ENCODE measurements around the gene PTGER2.
A peak's percentile ranks its signal among the peaks of the same experiment; 100 is the strongest.

Gene PTGER2

GRCh38 chr14:52283099-52283498 lies 31.0 kb upstream of the PTGER2 start:
- H3K4me3 ChIP-seq (ENCODE audit: low read depth, low read length): no peak overlapping the region
- no peak for TF ChIP-seq CTCF (IDR thresholded peaks at IDR 0.05; ENCODE audit: borderline replicate concordance, insufficient read depth, low read depth, low read length)

DNA sequence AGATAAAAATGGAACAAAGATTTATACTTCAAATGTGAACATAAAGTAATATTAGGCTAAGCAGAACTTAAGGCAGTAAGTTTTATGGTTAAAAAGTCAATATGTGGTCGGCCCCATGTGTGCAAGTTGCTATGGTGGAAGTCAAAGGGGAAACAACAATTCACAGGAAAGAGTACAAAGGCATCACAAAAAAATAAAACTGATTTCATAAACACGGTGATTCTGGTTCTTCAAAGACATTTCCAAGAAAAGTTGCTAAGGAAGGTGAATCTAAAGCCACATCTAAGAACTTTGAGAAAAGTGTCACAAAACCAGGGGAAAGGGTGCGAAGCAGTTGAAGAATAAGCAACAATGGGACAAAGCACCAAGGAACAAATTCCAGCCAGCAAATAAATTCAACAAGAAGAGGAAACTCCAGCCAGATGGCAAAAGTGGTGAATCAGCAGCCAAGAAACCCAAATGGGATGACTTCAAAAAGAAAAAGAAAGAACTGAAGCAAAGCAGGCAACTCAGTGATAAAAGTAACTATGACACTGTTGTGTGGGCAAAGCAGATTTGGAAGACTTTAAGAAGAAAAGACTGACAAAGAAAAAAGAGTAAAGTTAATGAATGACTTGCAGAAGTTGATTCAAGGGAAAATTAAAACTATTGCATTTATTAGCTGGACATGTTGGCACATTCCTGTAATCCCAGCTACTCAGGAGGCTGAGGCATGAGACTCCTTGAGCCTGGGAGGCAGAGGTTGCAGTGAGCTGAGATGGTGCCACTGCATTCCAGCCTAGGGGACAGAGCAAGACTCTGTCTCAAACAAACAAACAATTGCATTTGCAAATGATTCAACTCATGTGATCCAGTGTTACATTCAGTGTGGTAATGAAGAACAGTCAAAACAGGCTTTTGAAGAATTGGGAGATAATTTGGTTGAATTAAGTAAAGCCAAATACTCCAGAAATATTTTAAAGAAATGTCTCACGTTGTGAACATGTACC lies 27.2 kb upstream of the PTGER2 start:
- no peak for TF ChIP-seq CTCF (IDR thresholded peaks at IDR 0.05; ENCODE audit: borderline replicate concordance, insufficient read depth, low read depth, low read length)
- H3K4me3 ChIP-seq (ENCODE audit: low read depth, low read length): no peak overlapping the region

DNA sequence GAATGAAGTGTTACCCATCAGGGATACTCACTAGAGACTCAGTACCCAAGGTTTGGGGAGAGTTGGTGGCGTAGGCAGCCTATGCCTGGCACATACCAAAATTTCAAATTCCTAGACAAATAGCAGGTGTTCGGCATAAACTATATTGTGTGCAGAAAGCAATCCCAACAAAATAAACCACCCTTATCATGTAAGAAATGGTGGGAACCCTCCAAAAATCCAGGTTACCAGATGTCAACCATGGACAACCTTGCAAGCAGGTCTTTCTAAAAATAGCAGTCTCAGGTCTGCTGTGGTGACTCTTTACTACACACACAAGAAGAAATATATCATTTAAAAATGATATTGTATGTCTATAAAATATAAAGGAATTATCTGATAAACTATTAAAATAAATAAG lies 17.7 kb upstream of the PTGER2 start:
- H3K4me3 ChIP-seq (ENCODE audit: low read depth, low read length): no peak overlapping the region
- TF ChIP-seq CTCF (IDR thresholded peaks at IDR 0.05; ENCODE audit: borderline replicate concordance, insufficient read depth, low read depth, low read length): no peak

GRCh38 chr14:52298795-52299194 lies 15.3 kb upstream of the PTGER2 start:
- H3K4me3 ChIP-seq (ENCODE audit: low read depth, low read length): no peak overlapping the region
- TF ChIP-seq CTCF (IDR thresholded peaks at IDR 0.05; ENCODE audit: borderline replicate concordance, insufficient read depth, low read depth, low read length): no peak

DNA sequence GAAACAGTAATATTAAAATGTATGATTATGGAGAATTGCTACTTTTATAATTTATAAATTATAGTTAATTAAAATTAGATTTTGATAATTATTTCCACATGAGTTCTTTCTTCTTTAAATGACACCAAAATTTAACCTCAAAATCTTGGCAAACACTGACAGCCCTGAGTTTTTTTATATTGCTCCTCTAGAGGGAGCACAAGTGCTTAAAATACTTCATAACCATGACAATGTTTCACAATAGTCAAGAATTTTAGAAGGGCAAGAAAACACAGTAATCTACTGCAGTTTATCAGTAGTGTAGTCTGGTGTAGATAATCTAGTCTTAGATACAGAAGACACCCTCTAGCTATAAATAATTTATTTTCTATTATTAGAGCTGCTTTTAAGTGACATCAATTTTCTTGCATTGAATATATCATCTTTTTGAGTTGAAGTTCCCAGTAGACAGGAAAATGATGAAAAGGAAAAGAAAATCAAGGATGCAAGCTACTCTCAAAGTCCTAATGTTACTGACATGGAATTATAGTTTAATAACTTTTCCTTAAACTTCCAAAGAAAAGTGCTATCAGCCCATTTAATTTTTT lies 14.3 kb upstream of the PTGER2 start:
- TF ChIP-seq CTCF (IDR thresholded peaks at IDR 0.05; ENCODE audit: borderline replicate concordance, insufficient read depth, low read depth, low read length): peak; percentile 18; the same call in 1 of the 2 replicates
- no peak overlapping the region for H3K4me3 ChIP-seq (ENCODE audit: low read depth, low read length)

DNA sequence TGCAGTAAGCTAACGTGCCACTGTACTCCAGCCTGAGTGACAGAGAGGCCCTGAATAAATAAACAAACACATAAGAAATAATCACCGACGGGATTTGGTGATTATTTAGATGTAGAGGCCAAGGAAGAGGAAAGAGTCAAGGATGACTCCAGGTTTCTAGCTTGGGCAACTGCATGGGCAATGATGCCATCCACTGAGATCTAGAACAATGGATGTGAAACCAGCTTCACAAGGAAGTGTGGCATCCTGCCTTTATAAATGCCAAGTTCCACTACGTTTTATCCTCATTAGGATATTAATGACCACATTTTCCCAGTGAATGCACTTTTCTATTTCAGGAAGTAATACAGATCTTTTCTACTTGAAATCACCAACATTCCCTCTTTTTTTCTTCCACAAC lies 10.9 kb upstream of the PTGER2 start:
- H3K4me3 ChIP-seq (ENCODE audit: low read depth, low read length): no peak overlapping the region
- TF ChIP-seq CTCF (IDR thresholded peaks at IDR 0.05; ENCODE audit: borderline replicate concordance, insufficient read depth, low read depth, low read length): no peak

Measured in GM12875 (cell line).